Measurements from ENCODE around the gene MLXIP. TPM values are rescaled to one million over a fixed set of nuclear protein-coding genes. Genes with fewer than 3 reads are reported as not detected.
A peak's percentile ranks its signal among the peaks of the same experiment; 100 is the strongest.

The MLXIP gene
- total RNA-seq, 4 donors from 2014 or later, result 99.5 to 302 (median 151) TPM

DNA sequence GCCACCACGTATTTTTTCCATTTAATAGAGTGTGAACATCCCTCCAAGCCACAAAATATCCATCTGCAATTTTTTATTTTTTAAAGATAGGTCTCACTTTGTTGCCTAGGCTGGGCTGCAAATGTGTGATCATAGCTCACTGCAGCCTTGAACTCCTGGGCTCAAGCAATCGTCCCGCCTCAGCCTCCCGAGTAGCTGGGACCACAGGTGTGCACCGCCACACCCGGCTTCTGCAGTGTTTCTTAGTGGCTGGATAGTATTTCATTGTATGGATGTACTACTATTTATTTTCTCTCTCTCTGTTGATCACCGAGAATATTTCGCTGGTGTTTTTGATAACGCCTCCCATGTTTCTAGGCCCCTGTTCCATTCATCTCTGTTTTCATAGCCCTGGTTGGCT lies 17.5 kb downstream of the MLXIP start:
- Histone ChIP-seq H3K4me3 (no peak overlapping the region), H3K4me1 (peaks cover 76 to 92% (median 79%) of the 10 kb centered on the region in 4 donors), H3K27me3 (no peaks in the 10 kb centered on the region), H3K9me3 (no peaks in the 10 kb centered on the region), H3K36me3 (no peaks in the 10 kb centered on the region), H3K27ac (peak overlapping the region; percentile 84 to 94 (median 92))
- intact Hi-C loops (cut with DNase I; ENCODE audit: low total_unique reads) (no loop called here), in situ Hi-C loops (cut with MboI; ENCODE audit: low pct_ligation_motif_present in 1 of 4, low pct_unique_long_range_greater_than_20kb in 1 of 4, low sequenced_read_pairs in 3 of 4) (no loop called here)
- DNase-seq, result peak; percentile 5
- TF ChIP-seq, protein P1, sequence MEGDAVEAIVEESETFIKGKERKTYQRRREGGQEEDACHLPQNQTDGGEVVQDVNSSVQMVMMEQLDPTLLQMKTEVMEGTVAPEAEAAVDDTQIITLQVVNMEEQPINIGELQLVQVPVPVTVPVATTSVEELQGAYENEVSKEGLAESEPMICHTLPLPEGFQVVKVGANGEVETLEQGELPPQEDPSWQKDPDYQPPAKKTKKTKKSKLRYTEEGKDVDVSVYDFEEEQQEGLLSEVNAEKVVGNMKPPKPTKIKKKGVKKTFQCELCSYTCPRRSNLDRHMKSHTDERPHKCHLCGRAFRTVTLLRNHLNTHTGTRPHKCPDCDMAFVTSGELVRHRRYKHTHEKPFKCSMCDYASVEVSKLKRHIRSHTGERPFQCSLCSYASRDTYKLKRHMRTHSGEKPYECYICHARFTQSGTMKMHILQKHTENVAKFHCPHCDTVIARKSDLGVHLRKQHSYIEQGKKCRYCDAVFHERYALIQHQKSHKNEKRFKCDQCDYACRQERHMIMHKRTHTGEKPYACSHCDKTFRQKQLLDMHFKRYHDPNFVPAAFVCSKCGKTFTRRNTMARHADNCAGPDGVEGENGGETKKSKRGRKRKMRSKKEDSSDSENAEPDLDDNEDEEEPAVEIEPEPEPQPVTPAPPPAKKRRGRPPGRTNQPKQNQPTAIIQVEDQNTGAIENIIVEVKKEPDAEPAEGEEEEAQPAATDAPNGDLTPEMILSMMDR (IDR thresholded peaks at IDR 0.05), result no peak
- TF ChIP-seq POLR2AphosphoS5 (IDR thresholded peaks at IDR 0.05) (no peak), POLR2A (IDR thresholded peaks at IDR 0.05) (no peak), EP300 (IDR thresholded peaks at IDR 0.05; ENCODE audit: low read depth) (no peak)
- 50 to 63% methylated on average over 4 to 9 of the region's 9 CpGs for WGBS, 2 donors (ENCODE audit: low coverage in 1 of 2)

DNA sequence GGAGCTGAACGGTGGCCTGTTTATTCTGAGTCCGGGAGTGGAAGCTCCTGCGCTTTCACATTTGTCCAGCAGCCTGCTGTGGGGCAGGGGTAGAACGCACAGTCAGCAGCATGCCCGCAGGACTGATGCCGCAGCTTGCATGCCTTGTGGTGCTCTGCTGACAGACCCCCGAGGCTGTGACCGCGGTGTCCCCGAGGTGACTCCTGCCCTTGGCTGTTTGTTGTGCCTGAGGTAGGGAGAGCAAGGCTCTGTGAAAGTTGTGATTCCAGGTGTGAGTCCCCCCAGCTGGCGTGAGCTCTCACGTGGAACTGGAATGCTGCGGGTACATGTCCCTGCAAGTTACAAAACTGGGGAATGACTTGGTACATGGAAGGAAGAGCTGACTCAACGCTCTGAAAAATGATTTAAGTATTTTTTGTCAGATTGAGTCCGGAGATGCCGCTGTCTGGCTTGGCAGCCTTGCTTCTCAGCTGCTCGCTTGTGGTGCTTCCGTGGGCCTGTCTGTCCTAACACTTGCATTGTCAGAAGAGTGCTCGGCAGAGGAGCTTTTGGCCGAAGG lies 18.1 kb downstream of the MLXIP start:
- Histone ChIP-seq H3K4me1 (peaks cover 74 to 90% (median 76%) of the 10 kb centered on the region in 4 donors), H3K9me3 (no peaks in the 10 kb centered on the region), H3K4me3 (no peak overlapping the region), H3K27me3 (no peaks in the 10 kb centered on the region), H3K27ac (peak overlapping the region; percentile 84 to 94 (median 92)), H3K36me3 (no peaks in the 10 kb centered on the region)
- in situ Hi-C loops (cut with MboI; ENCODE audit: low pct_ligation_motif_present in 1 of 4, low pct_unique_long_range_greater_than_20kb in 1 of 4, low sequenced_read_pairs in 3 of 4) (no loop called here), intact Hi-C loops (cut with DNase I; ENCODE audit: low total_unique reads) (no loop called here)
- peak; percentile 17 for DNase-seq
- WGBS, 2 donors (ENCODE audit: low coverage in 1 of 2), result 42% methylated on average over 16 of the region's 20 CpGs; no CpG with 5 or more reads in 1 of the 2 donors
- no peak for TF ChIP-seq EP300 (IDR thresholded peaks at IDR 0.05; ENCODE audit: low read depth)
- TF ChIP-seq, protein P1 (IDR thresholded peaks at IDR 0.05), result peak in 1 of 5 experiments; percentile 12
- TF ChIP-seq POLR2AphosphoS5 (IDR thresholded peaks at IDR 0.05), result peak in 1 of 3 donors; percentile 18

DNA sequence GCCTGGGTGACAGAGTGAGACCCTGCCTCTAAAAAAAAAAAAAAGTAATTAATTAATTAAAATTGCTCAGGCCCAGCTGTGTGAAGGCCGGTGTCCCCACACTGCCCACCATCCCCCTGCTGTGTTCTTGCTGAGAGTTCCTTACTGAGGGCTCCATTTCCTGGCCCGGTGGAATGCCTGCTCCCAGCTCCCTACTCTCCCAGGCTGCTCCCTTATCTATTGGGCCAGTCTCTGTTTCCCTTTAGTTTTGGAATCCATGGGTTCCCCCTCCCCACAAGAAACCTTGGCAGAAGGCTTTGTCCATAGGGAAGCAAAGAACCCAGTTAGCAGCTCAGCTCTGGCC lies 19.0 kb downstream of the MLXIP start:
- 29 to 39% methylated on average over 2 of the region's 2 CpGs for WGBS, 2 donors (ENCODE audit: low coverage in 1 of 2)
- H3K4me1 ChIP-seq, result peaks cover 74 to 90% (median 76%) of the 10 kb centered on the region in 4 donors
- no peak for TF ChIP-seq EP300 (IDR thresholded peaks at IDR 0.05; ENCODE audit: low read depth)
- no peak for TF ChIP-seq POLR2AphosphoS5 (IDR thresholded peaks at IDR 0.05)
- TF ChIP-seq POLR2A (IDR thresholded peaks at IDR 0.05), result no peak
- TF ChIP-seq, protein P1 (IDR thresholded peaks at IDR 0.05), result no peak
- H3K27me3 ChIP-seq, result no peaks in the 10 kb centered on the region
- H3K9me3 ChIP-seq, result no peaks in the 10 kb centered on the region
- no peak overlapping the region for H3K4me3 ChIP-seq
- intact Hi-C loops (cut with DNase I; ENCODE audit: low total_unique reads), result no loop called here
- in situ Hi-C loops (cut with MboI; ENCODE audit: low pct_ligation_motif_present in 1 of 4, low pct_unique_long_range_greater_than_20kb in 1 of 4, low sequenced_read_pairs in 3 of 4), result no loop called here
- H3K27ac ChIP-seq, result peak overlapping the region; percentile 84 to 94 (median 92)
- H3K36me3 ChIP-seq, result no peaks in the 10 kb centered on the region
- DNase-seq, result no peak

DNA sequence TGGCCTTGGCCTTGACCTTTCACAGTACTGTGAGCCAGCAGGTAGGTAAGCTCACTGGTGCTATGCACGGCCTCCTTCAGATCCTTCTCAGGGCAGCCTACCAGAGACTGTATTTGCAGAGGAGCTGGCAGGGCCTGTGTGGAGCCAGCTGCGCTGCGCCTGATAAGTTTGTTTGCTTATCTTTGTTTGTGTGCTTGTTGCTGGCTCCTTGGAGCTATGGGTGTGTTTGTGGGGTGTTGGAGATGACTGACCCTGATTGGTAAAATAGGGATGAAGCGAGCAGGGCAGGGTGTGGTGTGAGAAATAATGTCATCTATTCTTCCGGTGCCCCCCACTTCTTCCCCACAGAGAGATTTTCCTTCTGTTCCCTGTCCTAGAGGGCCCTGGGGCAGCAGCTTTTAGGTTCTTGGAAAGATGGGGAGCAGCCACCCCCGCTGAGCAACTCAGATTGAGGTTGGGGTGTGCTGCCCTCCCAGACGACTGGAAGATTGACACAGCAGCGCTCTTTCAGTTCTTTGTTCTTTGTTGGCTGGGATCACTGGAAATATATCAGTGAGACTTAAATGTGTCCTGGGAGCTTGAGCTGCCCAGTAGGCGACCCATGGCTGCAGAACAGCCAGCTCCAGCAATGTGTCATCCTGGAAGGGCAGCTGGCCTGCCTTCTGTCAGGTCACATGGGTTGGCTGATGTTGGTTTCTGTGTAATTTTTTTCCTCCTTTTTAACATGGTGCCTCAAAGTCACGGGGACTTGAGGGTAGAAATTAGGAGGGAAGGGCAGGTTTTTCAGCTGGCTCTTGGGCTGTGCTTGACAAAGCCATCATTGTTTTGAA lies 19.6 kb downstream of the MLXIP start:
- H3K27me3 ChIP-seq, result no peaks in the 10 kb centered on the region
- peak overlapping the region; percentile 84 to 94 (median 92) for H3K27ac ChIP-seq
- intact Hi-C loops (cut with DNase I; ENCODE audit: low total_unique reads) (no loop called here), in situ Hi-C loops (cut with MboI; ENCODE audit: low pct_ligation_motif_present in 1 of 4, low pct_unique_long_range_greater_than_20kb in 1 of 4, low sequenced_read_pairs in 3 of 4) (no loop called here)
- H3K36me3 ChIP-seq, result no peaks in the 10 kb centered on the region
- H3K4me3 ChIP-seq, result no peak overlapping the region
- peaks cover 74 to 89% (median 79%) of the 10 kb centered on the region in 4 donors for H3K4me1 ChIP-seq
- TF ChIP-seq POLR2A (IDR thresholded peaks at IDR 0.05) (peak; percentile 49), EP300 (IDR thresholded peaks at IDR 0.05; ENCODE audit: low read depth) (peak; percentile 35), POLR2AphosphoS5 (IDR thresholded peaks at IDR 0.05) (peak; percentile 67 to 77 (median 74))
- TF ChIP-seq, protein P1 (IDR thresholded peaks at IDR 0.05), result no peak
- 38% methylated on average over 10 of the region's 10 CpGs; no CpG with 5 or more reads in 1 of the 2 donors for WGBS, 2 donors (ENCODE audit: low coverage in 1 of 2)
- DNase-seq, result peak; percentile 85
- H3K9me3 ChIP-seq, result no peaks in the 10 kb centered on the region

All from transverse colon (tissue), 4 donors.